GM19438 (cell line): Measurements from ENCODE around the gene MAGEF1.

Experiments used
- ATAC-seq: cut with Tn5 transposase; IDR thresholded peaks from one replicate; pipeline ENCODE4 v1.9.1; 2021; ENCODE audit warnings: low read depth; ENCODE audit not compliant: unreplicated experiment

Gene MAGEF1

DNA sequence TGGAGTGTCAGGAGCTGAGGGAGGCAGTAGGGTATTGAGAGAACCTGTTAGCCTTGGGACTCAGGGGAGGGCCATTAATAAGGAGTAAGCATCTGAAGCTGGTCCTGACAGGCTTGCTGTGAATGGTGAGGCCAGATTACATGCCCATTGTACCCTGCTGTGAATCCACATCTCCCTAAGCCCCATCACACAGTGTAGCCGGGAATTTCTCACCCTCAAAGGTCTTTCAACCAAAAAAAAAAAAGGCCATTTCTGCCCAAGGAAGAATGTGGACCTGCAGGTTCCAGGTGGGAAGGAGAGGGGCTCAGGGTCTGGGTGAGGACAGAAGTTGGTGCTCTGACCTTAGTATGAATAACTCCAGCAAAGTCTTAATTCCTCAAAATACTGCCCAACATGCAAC is 37.2 kb downstream of the MAGEF1 start:
- no peak for ATAC-seq

- no peak for ATAC-seq
Measured at GRCh38 chr3:184672977-184673870, 38.6 kb downstream of the MAGEF1 start.

DNA sequence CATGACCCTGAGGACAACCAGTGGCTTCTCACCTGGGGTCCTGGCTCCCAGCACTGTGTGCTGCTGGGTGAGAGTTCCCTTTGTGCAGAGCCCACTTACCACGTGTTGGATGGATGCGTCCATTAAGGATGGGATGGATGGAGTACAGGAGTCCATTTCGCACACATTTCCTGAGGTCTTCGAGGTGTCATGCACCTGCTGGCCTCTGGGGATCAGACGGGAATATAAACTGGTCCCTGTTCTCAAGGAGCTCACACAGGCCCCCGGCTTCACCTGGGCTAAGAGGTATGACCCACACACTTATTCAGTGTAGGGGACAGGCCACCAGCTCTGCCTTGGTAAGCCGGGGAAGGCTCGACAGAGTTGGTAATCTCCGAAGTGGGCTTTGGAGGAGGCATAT is 39.5 kb downstream of the MAGEF1 start:
- no peak for ATAC-seq

GRCh38 chr3:184670091-184670602 is 41.7 kb downstream of the MAGEF1 start:
- ATAC-seq = no peak

GRCh38 chr3:184669578-184669977 is 42.3 kb downstream of the MAGEF1 start:
- ATAC-seq = no peak

DNA sequence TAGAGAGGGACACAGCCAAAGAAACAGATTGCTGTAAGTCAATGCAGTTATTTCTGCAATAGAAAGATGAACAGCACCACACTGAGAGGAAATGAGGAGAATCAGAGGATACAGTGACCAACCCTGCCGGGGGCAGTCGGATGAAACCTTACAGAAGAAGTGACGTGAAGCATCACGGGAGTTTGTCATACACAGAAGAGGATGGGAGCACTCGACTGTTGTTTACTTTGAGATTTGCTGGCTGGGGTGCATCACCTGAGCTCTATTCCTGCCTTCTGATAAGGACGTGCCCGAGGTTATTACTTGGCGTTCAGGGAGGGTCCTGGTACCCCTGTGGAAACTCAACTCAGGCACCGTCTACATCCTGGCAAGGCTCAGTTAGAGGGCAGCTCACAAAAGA is 45.4 kb downstream of the MAGEF1 start:
- no peak for ATAC-seq

- no peak for ATAC-seq
Measured at GRCh38 chr3:184665101-184665500, 46.8 kb downstream of the MAGEF1 start.

DNA sequence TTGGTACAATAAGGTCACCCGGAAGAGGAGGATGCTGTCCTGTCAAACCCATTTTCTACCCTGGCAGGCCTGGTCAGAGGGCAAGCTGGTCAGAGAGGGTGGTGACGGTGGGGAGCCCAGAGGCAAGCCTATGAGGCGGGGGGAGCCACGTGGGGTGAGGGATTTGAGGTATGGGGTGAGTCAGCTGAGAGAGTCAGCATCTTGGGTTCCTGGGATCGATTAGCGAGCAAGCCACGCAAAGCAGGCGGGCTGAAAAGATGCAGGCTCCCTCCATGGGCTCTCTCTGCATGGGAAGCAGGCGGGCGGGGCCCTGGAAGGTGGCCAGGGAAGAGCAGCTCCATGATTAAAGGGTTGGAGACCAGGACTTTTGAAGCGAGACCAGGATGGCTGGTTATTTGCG is 48.1 kb downstream of the MAGEF1 start:
- ATAC-seq = no peak

GRCh38 chr3:184663356-184663755 is 48.5 kb downstream of the MAGEF1 start:
- ATAC-seq = no peak

- no peak for ATAC-seq
Measured at GRCh38 chr3:184662187-184662586, 49.7 kb downstream of the MAGEF1 start.

GRCh38 chr3:184660931-184661330 is 50.9 kb downstream of the MAGEF1 start:
- no peak for ATAC-seq
